HepG2 (cell line): ENCODE results near the gene C14orf119. TPM values are rescaled to one million over a fixed set of nuclear protein-coding genes. Genes with fewer than 3 reads are reported as not detected.

ENCODE experiments used
- AGO1 ChIP-seq: fragments of 200-400 bp; formaldehyde crosslinking; IDR thresholded peaks from 2 replicates; pipeline ENCODE4 v1.6.1; 2017; ENCODE audit warnings: mild to moderate bottlenecking, low read depth, low read length, moderate library complexity; ENCODE audit not compliant: poor library complexity, severe bottlenecking
- BRF2 ChIP-seq: sonication (generic); formaldehyde crosslinking; IDR thresholded peaks from 2 replicates; pipeline ENCODE4 v1.8.1; 2022; ENCODE audit warnings: mild to moderate bottlenecking, missing genetic modification reagents
- CREB3 ChIP-seq: sonication (generic); formaldehyde crosslinking; IDR thresholded peaks from 2 replicates; pipeline ENCODE4 v1.5.0; 2020; ENCODE audit warnings: missing genetic modification reagents
- DBP ChIP-seq: sonication (generic); formaldehyde crosslinking; IDR thresholded peaks from 2 replicates; pipeline ENCODE4 v1.4.0; 2020; ENCODE audit warnings: missing genetic modification reagents; ENCODE audit errors: not compliant biosample characterization
- DMTF1 ChIP-seq: sonication (generic); formaldehyde crosslinking; IDR thresholded peaks from 2 replicates; pipeline ENCODE4 v1.4.0; 2020; ENCODE audit warnings: mild to moderate bottlenecking, missing genetic modification reagents
- E2F5 ChIP-seq: sonication (generic); formaldehyde crosslinking; conservative IDR thresholded peaks from 2 replicates; pipeline ENCODE4 v1.4.0; 2020; ENCODE audit warnings: missing genetic modification reagents
- MNT ChIP-seq: fragments of 450-650 bp; IDR thresholded peaks from 2 replicates; pipeline ENCODE4 v1.6.1; 2016
- MXI1 ChIP-seq: IDR thresholded peaks from 3 replicates; pipeline ENCODE4 v1.6.1; 2012; ENCODE audit warnings: low read depth, low read length, inconsistent platforms, borderline replicate concordance
- NCOA5 ChIP-seq: sonication (generic); formaldehyde crosslinking; IDR thresholded peaks from 2 replicates; pipeline ENCODE4 v1.4.0; 2020; ENCODE audit warnings: missing genetic modification reagents
- PITX1 ChIP-seq: sonication (generic); formaldehyde crosslinking; IDR thresholded peaks from 2 replicates; pipeline ENCODE4 v1.5.1; 2020; ENCODE audit warnings: mild to moderate bottlenecking, missing genetic modification reagents
- SMARCE1 ChIP-seq: fragments of 450-650 bp; IDR thresholded peaks from 2 replicates; pipeline ENCODE4 v1.6.1; 2017; ENCODE audit warnings: borderline replicate concordance
- SMYD3 ChIP-seq: sonication (generic); formaldehyde crosslinking; IDR thresholded peaks from 2 replicates; pipeline ENCODE4 v1.8.1; 2023; ENCODE audit warnings: mild to moderate bottlenecking, missing genetic modification reagents
- ZNF224 ChIP-seq: sonication (generic); formaldehyde crosslinking; IDR thresholded peaks from 2 replicates; pipeline ENCODE4 v1.5.0; 2020; ENCODE audit warnings: mild to moderate bottlenecking, missing genetic modification reagents
- ZNF280B ChIP-seq: sonication (generic); formaldehyde crosslinking; IDR thresholded peaks from 2 replicates; pipeline ENCODE4 v1.5.0; 2020; ENCODE audit warnings: missing genetic modification reagents, mild to moderate bottlenecking, borderline replicate concordance
- ZNF329 ChIP-seq: sonication (generic); formaldehyde crosslinking; IDR thresholded peaks from 2 replicates; pipeline ENCODE4 v1.9.0; 2021; ENCODE audit warnings: low read depth, mild to moderate bottlenecking, missing genetic modification reagents
- ZNF543 ChIP-seq: sonication (generic); formaldehyde crosslinking; IDR thresholded peaks from 2 replicates; pipeline ENCODE4 v1.4.0; 2020; ENCODE audit warnings: mild to moderate bottlenecking, missing genetic modification reagents
- ZNF639 ChIP-seq: conservative IDR thresholded peaks from 2 replicates; pipeline ENCODE4 v1.6.1; 2018; ENCODE audit warnings: missing genetic modification reagents
- ZNF678 ChIP-seq: sonication (generic); formaldehyde crosslinking; IDR thresholded peaks from 2 replicates; pipeline ENCODE4 v1.4.0; 2020; ENCODE audit warnings: mild to moderate bottlenecking, missing genetic modification reagents
- polyA plus RNA-seq, 8 experiments: library from polyadenylated mRNA; depleted of rRNA in 3 of 8; stranded (reverse) in 7 of 8; unstranded in 1 of 8; fragments of >200 nt; fragmentation: Illumina TruSeq in 4 of 8; extraction: Trizol in 4 of 8; gene quantifications; 2 replicates each; pipeline versions ENCODE4 v1.2.1 to v1.2.3, GENCODE V29; 2011 to 2016; ENCODE audit warnings: low read depth in 4 of 8, missing spikeins in 1 of 8, mixed read lengths in 1 of 8; ENCODE audit not compliant: insufficient read depth in 1 of 8
- total RNA-seq, 5 experiments: library from RNA; depleted of rRNA; stranded (reverse); fragments of >200 nt; fragmentation: Illumina TruSeq; extraction: Trizol; gene quantifications; 2 replicates each; pipeline ENCODE4 v1.2.3, GENCODE V29; 2016; ENCODE audit warnings: low read depth in 1 of 5

Gene C14orf119
- total and polyA plus RNA-seq, 2 of the 13 experiments (the other 11 are each of a cell fraction or from before 2014, with no cell fraction given), result 117 to 206 TPM

GRCh38 chr14:23071921-23072539 is 23.3 kb upstream of the C14orf119 start (continued):
- TF ChIP-seq DBP (CRISPR knock-in tag) (no peak), ZNF678 (CRISPR knock-in tag) (0 out of 2 replicates have a peak, but pooled peaks have one; percentile 45), DMTF1 (CRISPR knock-in tag) (no peak), MNT (no peak), E2F5 (CRISPR knock-in tag) (no peak), NCOA5 (CRISPR knock-in tag) (no peak), AGO1 (no peak), ZNF639 (CRISPR knock-in tag) (no peak), SMARCE1 (no peak), SMYD3 (CRISPR knock-in tag) (no peak), PITX1 (no peak), ZNF280B (no peak), ZNF329 (CRISPR knock-in tag) (0 out of 2 replicates have a peak, but pooled peaks have one; percentile 6), ZNF224 (CRISPR knock-in tag) (peak; percentile 19; the same call in 1 of the 2 replicates), MXI1 (peak; percentile 39; the same call in 1 of the 3 replicates), CREB3 (CRISPR knock-in tag) (no peak), ZNF543 (no peak), BRF2 (CRISPR knock-in tag) (0 out of 2 replicates have a peak, but pooled peaks have one; percentile 8)
